Measurements from ENCODE around the gene PDZK1.
"Not testable (repeated sequence)": the region's sequence is repeated elsewhere in the genome, so short reads cannot be mapped to it uniquely, and the experiment has no call there.

PDZK1 gene

GRCh38 chr1:145707183-145707867, at the start of gene PDZK1:
TSS of gene PDZK1 (minus strand) at chr1:145707368. CDS start at chr1:145688021, 19,347 bp downstream.
- DNase-seq, result no peak

- no peak for DNase-seq
These were observed 44.4 kb upstream of the PDZK1 start for GRCh38 chr1:145751491-145752037.

GRCh38 chr1:145750426-145750825, 43.3 kb upstream of the PDZK1 start:
- DNase-seq, result no peak

DNA sequence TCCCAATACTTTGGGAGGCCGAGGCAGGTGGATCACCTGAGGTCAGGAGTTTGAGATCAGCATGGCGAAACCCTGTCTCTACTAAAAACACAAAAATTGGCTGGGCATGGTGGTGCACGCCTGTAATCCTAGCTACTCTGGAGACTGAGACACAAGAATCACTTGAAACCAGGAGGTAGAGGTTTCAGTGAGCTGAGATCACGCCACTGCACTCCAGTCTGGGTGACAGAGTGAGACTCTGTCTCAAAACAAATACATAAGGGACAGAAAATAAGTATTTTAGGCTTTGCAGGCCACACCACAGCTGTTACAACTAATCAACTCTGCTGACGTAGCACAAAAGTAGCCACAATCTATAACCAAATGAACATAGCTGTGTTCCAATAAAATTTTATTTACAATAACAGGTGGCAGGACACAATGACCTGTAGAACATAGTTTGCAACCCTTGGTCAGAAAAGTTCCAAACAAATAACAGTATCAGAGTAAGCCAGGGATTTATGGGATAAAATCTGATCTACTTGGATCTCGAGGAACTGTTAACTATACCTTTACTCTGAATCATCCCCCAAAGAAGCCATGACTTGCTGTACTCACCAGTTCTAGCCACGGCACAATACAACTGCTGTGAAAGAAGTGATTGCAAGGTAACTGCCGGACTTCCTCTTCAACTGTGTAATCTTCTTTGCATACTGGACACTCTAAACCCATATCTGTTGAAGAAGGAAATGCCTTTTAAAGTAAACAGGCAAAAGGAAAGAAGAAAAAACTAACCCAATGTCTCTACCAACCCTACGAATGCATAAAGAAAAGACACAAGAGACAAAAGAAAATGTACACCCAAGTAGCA, 40.5 kb upstream of the PDZK1 start:
- DNase-seq, result no peak

DNA sequence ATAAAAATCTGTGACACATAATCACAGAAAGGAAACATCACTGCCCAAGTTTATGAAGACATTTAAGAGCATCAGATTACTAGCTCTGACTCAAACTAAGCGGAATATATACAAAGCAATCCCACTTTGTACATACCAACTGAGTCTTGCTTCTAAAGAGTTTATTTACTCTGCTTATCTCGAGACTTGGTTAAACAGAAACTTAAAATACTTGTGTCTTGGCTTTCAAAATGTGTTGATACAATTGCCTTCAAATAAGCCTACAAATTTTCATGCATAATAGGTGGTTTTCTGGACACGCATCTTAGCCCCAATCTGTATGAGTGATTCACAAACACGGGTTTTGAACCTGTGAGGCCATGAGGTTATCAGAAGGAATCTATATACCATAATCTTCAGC, 33.1 kb upstream of the PDZK1 start:
- DNase-seq, result no peak

GRCh38 chr1:145736191-145736590, 29.0 kb upstream of the PDZK1 start:
- no peak for DNase-seq

DNA sequence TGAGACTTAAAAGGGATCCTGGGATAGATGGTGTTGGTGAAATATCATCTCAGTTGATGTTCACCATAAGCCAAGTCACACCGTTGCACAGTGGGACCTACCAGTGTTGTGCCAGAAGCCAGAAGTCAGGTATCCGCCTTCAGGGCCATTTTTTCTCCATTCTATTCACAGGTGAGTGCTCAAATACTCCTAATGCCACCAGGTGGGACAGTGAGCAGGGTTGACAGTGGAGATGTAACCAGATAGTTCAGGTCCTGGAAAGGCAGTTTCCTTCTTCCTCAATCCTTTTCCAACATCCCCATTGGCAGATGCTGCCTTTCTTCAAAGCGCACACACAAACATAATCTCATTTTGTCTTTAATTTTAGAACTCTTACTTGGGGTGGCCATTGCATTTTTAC, 23.7 kb upstream of the PDZK1 start:
- DNase-seq, result no peak

DNA sequence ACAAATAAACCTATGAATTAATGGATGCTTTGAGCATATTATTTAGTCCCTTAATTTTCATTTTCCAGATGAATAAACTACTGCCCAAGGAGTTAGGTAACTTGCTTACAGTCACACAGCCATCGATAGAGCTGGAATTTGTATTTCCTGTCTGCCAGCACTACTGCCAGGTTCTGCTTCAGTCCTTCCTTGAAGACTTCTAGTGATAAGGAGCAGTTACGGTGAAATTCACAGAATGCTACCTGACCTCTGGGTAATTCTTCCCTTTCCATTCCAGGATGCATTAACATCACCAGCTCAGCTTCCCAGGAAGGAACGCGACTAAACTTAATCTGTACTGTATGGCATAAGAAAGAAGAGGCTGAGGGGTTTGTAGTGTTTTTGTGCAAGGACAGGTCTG, 23.3 kb upstream of the PDZK1 start:
- DNase-seq, result no peak

DNA sequence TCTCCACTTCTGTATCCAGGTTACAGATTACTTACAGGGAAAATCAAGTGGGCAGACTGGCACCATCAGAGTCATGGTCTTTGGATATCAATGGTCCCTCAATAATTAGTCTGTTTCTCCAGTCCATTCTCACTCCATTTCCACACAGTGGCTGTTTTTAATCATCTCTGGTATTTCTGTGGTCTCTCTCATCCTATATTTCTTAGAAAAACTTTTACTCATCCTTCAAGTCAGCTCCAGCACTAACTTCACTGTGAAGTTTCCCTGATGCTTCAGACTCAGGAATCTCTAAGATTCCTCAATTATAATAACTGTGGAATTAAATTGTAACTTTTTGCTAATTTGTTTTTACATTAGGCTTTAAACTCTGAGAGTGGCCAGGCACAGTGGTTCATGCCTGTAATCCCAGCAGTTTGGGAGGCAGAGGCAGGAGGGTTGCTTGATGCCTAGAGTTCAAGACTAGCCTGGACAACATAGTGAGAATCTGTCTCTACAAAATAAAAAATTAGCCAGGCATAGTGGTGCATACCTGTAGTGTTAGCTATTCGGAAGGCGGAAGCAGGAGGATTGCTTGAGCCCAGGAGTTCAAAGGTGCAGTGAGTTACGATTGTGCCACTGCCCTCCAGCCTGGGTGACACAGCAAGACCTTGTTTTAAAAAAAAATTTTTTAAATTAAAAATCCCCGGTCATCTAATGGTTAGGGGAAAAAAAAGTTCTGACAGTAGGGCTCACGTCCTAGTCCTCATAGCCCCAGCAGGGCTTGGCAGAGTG, 22.7 kb upstream of the PDZK1 start:
- DNase-seq, result no peak

DNA sequence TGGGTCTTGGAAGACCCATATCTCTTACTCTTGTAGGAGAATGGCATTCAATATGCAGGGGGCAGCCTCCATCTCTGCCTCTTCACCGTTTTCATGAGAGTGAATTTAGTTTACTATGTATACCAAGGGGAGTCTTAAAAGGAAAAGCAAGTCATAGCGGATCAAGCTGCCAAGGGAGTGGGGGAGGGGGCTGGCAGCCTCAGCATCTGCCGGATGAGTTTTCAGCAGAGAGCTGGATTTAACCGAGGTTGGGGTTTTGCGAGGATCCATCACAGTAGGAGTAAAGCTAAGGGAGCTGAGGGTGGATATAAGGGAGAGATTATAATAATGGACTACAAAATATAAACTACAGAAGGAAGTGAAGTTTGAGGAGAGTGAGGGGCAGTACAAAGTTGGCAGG, 22.0 kb upstream of the PDZK1 start:
- no peak for DNase-seq

DNA sequence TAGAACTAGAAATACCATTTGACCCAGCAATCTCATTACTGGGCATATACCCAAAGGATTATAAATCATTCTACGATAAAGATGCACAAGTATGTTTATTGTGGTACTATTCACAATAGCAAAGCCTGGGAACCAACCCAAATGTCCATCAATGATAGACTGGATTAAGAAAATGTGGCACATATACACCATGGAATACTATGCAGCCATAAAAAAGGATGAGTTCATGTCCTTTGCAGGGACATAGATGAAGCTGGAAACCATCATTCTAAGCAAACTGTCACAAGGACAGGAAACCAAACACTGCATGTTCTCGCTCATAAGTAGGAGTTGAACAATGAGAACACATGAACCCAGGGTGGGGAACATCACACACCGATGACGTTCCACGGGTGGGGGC, 19.0 kb upstream of the PDZK1 start:
- DNase-seq, result not testable (repeated sequence)

DNA sequence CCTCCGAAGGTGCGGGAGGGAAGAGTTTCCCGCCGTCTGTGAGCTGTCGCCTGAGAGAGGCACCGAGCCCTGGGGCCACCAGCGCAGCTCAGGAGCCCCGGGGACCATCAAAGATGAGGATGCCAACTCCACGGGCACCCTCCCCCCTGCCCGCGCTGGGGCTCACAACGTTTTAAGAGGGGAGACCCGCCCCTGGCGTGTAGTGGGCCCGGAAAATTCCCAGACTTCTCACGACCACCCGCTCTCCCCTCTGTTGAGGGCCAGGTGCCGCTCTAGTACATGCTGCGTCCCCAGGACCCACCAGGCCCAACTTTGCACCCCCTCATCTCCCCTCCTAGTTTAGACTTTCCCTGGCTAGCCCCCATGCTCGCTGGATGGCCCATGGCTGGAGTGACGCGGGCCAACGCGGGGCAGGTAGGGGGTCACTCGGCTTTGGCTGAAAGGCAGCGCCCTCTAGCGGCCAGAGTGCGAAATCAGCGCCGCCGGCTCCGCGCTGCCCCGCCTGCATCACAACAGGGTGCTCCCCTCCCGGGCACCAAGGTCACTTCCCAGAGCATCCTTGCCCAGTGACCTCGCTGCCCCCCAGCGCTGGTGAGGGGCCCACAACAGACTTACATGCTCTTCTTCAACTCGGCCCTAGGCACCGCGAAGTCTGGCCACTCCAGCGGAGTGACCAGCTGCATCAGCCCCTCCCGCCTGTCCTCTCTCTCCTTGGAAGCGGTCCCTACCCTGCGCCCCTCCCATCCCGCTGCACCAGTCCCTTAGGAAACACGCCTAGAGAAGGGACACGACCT, 13.9 kb upstream of the PDZK1 start:
- peak; percentile 5 to 60 for DNase-seq

DNA sequence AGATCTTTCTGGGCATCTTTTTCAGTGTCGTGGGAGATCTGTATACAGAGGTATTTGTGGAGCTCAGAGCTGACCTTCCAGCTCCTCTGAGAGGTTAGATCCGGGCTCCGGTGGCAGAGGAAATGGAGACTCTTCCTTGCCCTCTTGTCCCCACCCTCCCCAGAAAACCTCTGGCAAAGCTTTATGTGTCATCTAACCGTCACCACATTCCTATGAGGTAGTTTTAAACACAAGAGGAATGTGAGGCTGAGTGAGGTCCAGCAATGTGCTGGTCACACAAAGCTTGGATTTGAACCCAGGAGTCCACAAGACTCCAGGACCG, 13.3 kb upstream of the PDZK1 start:
- no peak for DNase-seq

DNA sequence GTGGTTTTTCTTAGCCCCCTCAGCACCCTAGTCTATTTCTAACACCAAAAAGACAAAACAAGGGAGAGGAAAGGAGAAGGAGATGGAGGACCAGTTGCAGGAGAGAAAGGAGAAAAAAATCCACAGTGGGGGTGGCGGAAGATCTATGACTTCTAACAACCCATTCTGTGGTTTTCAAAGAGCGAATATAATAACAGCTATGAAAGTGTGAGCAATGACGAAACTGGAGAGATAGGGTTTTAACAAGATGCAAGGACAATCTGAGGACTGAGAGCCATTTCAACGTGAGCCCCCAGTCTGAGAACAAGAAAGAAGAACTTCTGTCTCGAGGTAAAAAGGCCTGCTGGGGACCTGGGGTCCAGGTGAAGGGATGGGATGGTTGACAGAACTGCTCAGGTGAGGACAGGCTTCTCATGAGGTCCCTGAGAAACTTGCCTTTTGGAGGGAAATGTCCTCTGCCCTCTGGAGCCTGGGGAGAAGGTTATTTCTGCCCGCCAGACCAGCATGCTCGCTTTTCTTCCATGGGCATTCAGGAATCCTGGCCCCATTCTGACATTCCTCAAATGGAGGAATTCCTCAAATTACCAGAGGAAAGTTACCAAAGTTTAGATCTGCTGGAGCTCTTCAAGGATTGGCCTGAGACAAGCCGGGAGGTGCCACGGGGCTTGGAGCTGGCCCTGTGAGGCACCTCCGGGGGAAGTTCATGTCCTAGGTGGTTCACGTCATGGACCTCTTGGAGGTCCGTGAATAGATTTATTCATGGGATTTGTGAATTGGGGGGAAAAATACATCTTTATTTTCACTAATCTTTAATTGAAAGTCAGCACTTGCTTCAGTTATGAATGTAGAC, 12.3 kb upstream of the PDZK1 start, which contains the start of gene CD160:
CD160 (plus strand) TSS at position 270 of the 850 bp plus-strand sequence. CDS start 8,829 bp downstream, outside the sequence.
- DNase-seq, result no peak

GRCh38 chr1:145718465-145718864, 11.3 kb upstream of the PDZK1 start:
- DNase-seq, result not testable (repeated sequence)

DNA sequence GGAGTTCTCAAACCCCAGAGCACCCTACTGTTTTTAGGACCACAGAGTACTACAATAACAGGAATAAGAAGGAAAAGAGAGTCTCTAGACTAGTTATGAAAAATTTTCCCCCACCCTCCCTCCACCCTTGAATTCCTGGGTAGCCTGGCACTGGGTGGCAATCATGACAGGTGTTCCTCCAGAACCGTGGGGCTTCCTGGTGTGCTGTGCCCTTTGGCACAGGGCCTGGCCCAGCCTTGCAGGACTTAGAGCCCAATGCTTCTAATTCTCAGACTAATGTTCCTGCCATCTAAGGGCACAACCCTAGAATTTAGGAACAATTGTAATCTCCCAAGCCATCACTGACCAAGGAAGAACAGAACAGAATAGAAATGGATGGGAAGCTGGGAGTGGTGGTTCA, 10.7 kb upstream of the PDZK1 start:
- no peak for DNase-seq

DNA sequence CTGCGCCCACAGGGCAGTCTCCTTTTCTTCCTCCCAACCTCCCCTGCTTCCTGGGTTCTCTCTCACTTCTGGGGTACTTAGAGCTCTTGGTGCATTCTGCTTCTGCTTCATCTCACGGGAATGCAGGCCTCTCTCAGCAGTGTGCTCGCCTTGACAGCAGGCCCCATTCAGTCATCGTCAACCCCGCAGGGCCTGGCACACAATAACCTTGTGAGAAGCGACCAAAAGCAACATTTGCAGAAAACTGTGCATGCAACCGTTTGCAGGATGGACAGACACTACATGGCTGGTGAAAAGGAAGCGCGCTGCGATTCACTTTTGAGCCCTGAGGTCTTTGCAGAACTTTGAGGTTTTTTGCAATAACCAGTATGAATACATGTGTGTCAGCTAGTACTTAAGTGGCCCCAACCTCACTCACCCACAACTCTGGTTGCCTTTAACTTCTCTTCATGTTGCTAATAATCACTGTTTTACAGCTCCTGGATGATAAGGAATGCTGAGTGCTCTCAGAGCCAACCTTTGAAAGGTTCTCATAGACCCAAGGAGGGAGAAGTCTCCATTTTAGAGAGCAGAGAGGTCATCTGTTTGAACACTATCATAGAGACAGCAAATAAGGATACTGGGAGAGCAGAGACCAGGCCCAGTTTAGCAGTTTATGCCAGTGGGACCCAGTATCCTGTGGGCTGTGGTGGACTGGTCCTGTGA, 9.6 kb upstream of the PDZK1 start:
- DNase-seq, result no peak

DNA sequence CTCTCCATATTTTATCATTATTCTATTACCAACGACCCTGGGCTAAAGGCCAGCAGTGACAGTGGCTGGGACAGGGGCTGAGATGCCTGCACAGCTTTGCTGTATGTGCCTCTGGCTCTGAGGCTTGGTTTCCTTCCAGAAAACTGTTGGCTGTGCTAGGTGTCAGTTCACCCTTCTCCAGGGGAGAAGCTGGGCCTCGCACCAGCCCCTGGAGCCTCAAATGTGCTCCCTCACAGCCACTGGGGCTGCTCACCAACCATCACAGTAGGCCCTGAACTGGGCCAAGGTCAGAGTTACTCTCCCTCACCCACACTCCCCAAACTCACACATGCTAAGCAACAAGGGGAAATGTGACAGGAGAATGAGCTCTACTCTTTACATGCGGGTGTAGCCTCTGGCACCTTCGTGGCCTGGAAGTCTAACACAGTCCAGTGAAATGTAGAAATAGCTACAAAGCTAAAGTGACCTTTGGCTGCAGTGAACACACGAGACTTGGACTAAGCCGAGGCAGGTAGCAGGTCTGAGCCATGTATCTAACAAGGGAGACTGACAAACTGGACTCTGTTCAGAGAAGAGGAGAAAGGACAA, 7.5 kb upstream of the PDZK1 start:
- DNase-seq, result no peak

GRCh38 chr1:145711213-145711651, 4.1 kb upstream of the PDZK1 start:
- no peak for DNase-seq

DNA sequence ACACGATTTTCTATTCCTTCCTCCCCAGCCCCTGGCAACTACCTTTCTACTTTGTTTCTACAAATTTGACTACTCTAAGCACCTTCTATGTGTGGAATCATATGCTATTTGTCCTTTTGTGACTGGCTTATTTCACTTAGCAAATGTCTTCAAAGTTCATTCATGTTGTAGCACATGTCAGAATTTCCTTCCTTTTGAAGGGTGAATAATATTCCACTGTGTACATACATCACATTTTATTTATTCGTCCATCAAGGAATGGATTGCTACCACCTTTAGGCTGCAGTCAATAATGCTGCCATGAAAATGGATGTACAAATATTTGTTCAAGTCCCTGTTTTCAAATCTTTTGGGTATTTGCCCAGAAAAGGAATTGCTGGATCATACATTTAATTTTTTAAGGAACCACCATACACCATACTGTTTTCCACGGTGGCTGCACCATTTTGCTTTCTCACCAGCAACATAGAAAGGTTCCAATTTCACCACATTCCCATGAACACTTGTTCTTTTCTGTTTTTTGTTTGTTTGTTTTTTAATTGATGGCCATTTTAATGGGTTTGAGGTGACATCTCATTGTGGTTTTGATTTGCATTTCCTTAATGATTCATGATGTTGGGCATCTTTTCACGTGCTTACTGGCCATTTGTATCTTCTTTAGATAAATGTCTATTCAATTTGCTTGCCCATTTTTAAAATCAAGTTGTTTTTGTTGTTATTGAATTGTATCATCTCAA, 3.3 kb upstream of the PDZK1 start:
- DNase-seq, result no peak
